Measurements from ENCODE around the gene TBX3. TPM values are rescaled to one million over a fixed set of nuclear protein-coding genes. Genes with fewer than 3 reads are reported as not detected.
A peak's percentile ranks its signal among the peaks of the same experiment; 100 is the strongest.
"Not testable (repeated sequence)": the region's sequence is repeated elsewhere in the genome, so short reads cannot be mapped to it uniquely, and the experiment has no call there.

The TBX3 gene
- polyA plus RNA-seq, 1 donor, result 71.7 TPM

- Histone ChIP-seq H3K9me3 (ENCODE audit: control insufficient read depth, low read depth, low read length) (no peaks in the 10 kb centered on the region), H3K36me3 (ENCODE audit: control insufficient read depth, insufficient read depth, low read length) (no peaks in the 10 kb centered on the region), H3K4me3 (ENCODE audit: low read length) (no peak overlapping the region), H3K27me3 (ENCODE audit: control insufficient read depth, insufficient read depth, low read length) (peaks cover 6% of the 10 kb centered on the region), H3K4me1 (ENCODE audit: control insufficient read depth, insufficient read depth, low read length) (peaks cover 6% of the 10 kb centered on the region), H3K27ac (ENCODE audit: low read length) (no peak overlapping the region)
- no CpG with 5 or more reads among the region's 7 CpGs for WGBS (ENCODE audit: insufficient coverage, low lambda C conversion rate)
- DNase-seq, result no peak
These were observed 26.2 kb upstream of the TBX3 start for GRCh38 chr12:114710151-114710550.

- Histone ChIP-seq H3K27ac (ENCODE audit: low read length) (no peak overlapping the region), H3K9me3 (ENCODE audit: control insufficient read depth, low read depth, low read length) (no peaks in the 10 kb centered on the region), H3K4me3 (ENCODE audit: low read length) (no peak overlapping the region), H3K4me1 (ENCODE audit: control insufficient read depth, insufficient read depth, low read length) (peaks cover 8% of the 10 kb centered on the region), H3K36me3 (ENCODE audit: control insufficient read depth, insufficient read depth, low read length) (no peaks in the 10 kb centered on the region), H3K27me3 (ENCODE audit: control insufficient read depth, insufficient read depth, low read length) (peaks cover 6% of the 10 kb centered on the region)
- DNase-seq, result no peak
- no CpG with 5 or more reads among the region's 9 CpGs for WGBS (ENCODE audit: insufficient coverage, low lambda C conversion rate)
These were observed 25.1 kb upstream of the TBX3 start for GRCh38 chr12:114709112-114709511.

DNA sequence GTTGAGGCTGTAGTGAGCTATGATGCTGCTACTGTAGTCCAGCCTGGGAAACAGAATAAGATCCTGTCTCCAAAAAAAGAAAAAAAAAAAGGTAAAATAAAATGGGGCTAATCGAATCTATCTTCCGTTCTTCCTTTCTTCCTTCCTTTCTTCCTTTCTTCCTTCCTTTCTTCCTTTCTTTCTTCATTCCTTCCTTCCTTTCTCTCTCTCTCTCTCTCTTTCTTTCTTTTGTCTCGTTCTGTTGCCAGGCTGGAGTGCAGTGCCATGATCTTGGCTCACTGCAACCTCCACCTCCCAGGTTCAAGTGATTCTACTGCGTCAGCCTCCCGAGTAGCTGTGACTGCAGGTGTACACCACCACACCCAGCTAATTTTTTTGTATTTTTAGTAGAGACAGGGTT lies 24.6 kb upstream of the TBX3 start:
- not testable (repeated sequence) for H3K4me3 ChIP-seq (ENCODE audit: low read length); DNase-seq; H3K27me3 ChIP-seq (ENCODE audit: control insufficient read depth, insufficient read depth, low read length); H3K36me3 ChIP-seq (ENCODE audit: control insufficient read depth, insufficient read depth, low read length); H3K27ac ChIP-seq (ENCODE audit: low read length); H3K9me3 ChIP-seq (ENCODE audit: control insufficient read depth, low read depth, low read length)
- WGBS (ENCODE audit: insufficient coverage, low lambda C conversion rate), result 100% methylated on average over 3 of the region's 5 CpGs
- peaks cover 12% of the 10 kb centered on the region for H3K4me1 ChIP-seq (ENCODE audit: control insufficient read depth, insufficient read depth, low read length)

DNA sequence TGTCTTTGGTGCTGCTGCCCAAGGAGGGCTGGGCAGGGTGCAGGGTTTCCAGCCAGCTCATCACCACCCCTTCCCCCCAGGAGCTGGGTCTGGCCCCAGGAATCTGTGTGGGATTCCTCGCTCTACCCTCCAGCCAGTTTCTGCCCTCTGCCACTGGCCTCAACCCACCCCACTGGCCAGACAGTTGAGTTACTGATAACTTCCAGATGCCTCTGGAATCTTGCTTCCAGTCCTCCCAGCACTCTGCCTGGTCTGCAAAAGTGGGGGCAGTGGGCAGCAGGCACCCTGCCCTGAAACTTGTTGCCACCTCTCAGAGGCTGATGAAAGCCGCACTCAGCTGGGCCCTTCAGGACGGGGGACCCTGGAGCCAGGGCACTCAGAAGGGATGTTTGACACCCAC lies 20.1 kb upstream of the TBX3 start:
- Histone ChIP-seq H3K4me3 (ENCODE audit: low read length) (no peak overlapping the region), H3K4me1 (ENCODE audit: control insufficient read depth, insufficient read depth, low read length) (peaks cover 14% of the 10 kb centered on the region), H3K27me3 (ENCODE audit: control insufficient read depth, insufficient read depth, low read length) (peaks cover 36% of the 10 kb centered on the region), H3K27ac (ENCODE audit: low read length) (peak overlapping the region; percentile 68), H3K36me3 (ENCODE audit: control insufficient read depth, insufficient read depth, low read length) (no peaks in the 10 kb centered on the region), H3K9me3 (ENCODE audit: control insufficient read depth, low read depth, low read length) (peaks cover 2% of the 10 kb centered on the region)
- no CpG with 5 or more reads among the region's 3 CpGs for WGBS (ENCODE audit: insufficient coverage, low lambda C conversion rate)
- DNase-seq, result no peak

- H3K4me3 ChIP-seq (ENCODE audit: low read length), result no peak overlapping the region
- WGBS (ENCODE audit: insufficient coverage, low lambda C conversion rate), result 0% methylated on average over 1 of the region's 6 CpGs
- H3K4me1 ChIP-seq (ENCODE audit: control insufficient read depth, insufficient read depth, low read length), result peaks cover 17% of the 10 kb centered on the region
- peaks cover 46% of the 10 kb centered on the region for H3K27me3 ChIP-seq (ENCODE audit: control insufficient read depth, insufficient read depth, low read length)
- H3K36me3 ChIP-seq (ENCODE audit: control insufficient read depth, insufficient read depth, low read length), result no peaks in the 10 kb centered on the region
- H3K27ac ChIP-seq (ENCODE audit: low read length), result peak overlapping the region; percentile 68
- peaks cover 4% of the 10 kb centered on the region for H3K9me3 ChIP-seq (ENCODE audit: control insufficient read depth, low read depth, low read length)
- no peak for DNase-seq
These were observed 19.1 kb upstream of the TBX3 start for GRCh38 chr12:114703060-114703493.

- Histone ChIP-seq H3K4me1 (ENCODE audit: control insufficient read depth, insufficient read depth, low read length) (peaks cover 23% of the 10 kb centered on the region), H3K27me3 (ENCODE audit: control insufficient read depth, insufficient read depth, low read length) (peaks cover 52% of the 10 kb centered on the region)
These were observed 18.5 kb upstream of the TBX3 start for GRCh38 chr12:114702462-114702861.

DNA sequence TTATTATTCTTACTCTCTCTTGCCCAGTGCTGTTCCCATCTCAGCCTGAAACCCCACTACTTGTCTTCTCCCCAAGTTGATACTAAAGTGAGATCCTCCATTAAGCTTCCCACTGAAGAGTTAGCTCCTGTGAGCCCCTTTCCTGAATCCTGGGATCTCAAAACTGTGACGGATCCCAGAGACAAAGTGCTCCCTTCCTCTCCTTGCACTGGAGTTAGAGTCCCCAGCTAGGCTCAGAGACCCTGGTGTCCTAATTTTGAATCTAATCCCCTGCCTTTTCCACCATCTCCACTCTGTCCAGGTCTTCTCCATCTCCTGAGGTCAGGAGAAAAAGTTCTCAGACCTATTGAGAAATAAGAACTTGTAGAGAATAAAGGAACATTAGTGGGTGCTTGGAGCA lies 17.6 kb upstream of the TBX3 start:
- no CpG with 5 or more reads among the region's 1 CpG for WGBS (ENCODE audit: insufficient coverage, low lambda C conversion rate)
- H3K27ac ChIP-seq (ENCODE audit: low read length), result no peak overlapping the region
- H3K4me3 ChIP-seq (ENCODE audit: low read length), result no peak overlapping the region
- no peak for DNase-seq
- peaks cover 28% of the 10 kb centered on the region for H3K4me1 ChIP-seq (ENCODE audit: control insufficient read depth, insufficient read depth, low read length)
- peaks cover 6% of the 10 kb centered on the region for H3K9me3 ChIP-seq (ENCODE audit: control insufficient read depth, low read depth, low read length)
- peaks cover 61% of the 10 kb centered on the region for H3K27me3 ChIP-seq (ENCODE audit: control insufficient read depth, insufficient read depth, low read length)
- no peaks in the 10 kb centered on the region for H3K36me3 ChIP-seq (ENCODE audit: control insufficient read depth, insufficient read depth, low read length)

More at GRCh38 chr12:114702462-114702861, 18.5 kb upstream of the TBX3 start:
- H3K4me3 ChIP-seq (ENCODE audit: low read length), result no peak overlapping the region
- no peak for DNase-seq
- H3K9me3 ChIP-seq (ENCODE audit: control insufficient read depth, low read depth, low read length), result peaks cover 6% of the 10 kb centered on the region
- H3K36me3 ChIP-seq (ENCODE audit: control insufficient read depth, insufficient read depth, low read length), result no peaks in the 10 kb centered on the region
- WGBS (ENCODE audit: insufficient coverage, low lambda C conversion rate), result 67% methylated on average over 3 of the region's 10 CpGs
- H3K27ac ChIP-seq (ENCODE audit: low read length), result no peak overlapping the region

- no peaks in the 10 kb centered on the region for H3K36me3 ChIP-seq (ENCODE audit: control insufficient read depth, insufficient read depth, low read length)
- peaks cover 9% of the 10 kb centered on the region for H3K9me3 ChIP-seq (ENCODE audit: control insufficient read depth, low read depth, low read length)
- peaks cover 28% of the 10 kb centered on the region for H3K4me1 ChIP-seq (ENCODE audit: control insufficient read depth, insufficient read depth, low read length)
- WGBS (ENCODE audit: insufficient coverage, low lambda C conversion rate), result no CpG with 5 or more reads among the region's 3 CpGs
- DNase-seq, result no peak
- H3K4me3 ChIP-seq (ENCODE audit: low read length), result no peak overlapping the region
- peaks cover 66% of the 10 kb centered on the region for H3K27me3 ChIP-seq (ENCODE audit: control insufficient read depth, insufficient read depth, low read length)
- no peak overlapping the region for H3K27ac ChIP-seq (ENCODE audit: low read length)
These were observed 17.1 kb upstream of the TBX3 start for GRCh38 chr12:114701104-114701414.

DNA sequence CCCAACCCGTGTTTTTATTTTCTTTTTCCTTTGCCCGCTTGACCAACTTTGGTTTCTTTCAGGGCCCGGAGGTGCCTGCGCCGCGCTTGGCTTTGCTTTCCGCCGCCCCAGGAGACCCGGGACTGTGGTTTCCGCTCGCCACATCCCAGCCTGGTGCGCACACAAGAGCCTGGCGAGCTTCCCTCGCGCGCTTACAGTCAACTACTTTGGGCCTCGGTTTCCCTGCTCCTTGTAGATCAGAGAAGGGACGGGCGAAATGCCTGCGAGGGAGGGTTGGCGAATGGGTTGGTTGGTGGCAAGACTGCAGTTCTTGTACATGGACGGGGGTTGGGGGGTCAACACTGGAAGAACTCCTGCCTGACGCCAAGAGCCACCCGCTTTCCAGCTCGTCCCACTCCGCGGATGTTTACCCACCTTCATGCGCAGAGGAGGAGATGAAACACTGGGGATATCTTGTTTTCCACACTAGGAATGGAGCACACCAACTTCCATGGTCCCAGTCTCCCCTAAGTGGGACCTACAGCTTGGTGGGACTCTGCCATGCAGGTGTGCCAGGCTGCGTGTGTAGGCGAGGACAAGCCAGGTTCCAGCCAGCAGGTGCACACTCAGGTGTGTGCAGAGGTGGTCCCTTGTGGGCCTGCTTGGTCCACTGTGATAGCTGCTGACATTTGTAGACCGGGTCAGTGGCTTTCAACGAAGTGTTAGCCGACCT lies 16.6 kb upstream of the TBX3 start:
- Histone ChIP-seq H3K36me3 (ENCODE audit: control insufficient read depth, insufficient read depth, low read length) (no peaks in the 10 kb centered on the region), H3K9me3 (ENCODE audit: control insufficient read depth, low read depth, low read length) (peaks cover 9% of the 10 kb centered on the region), H3K27ac (ENCODE audit: low read length) (no peak overlapping the region), H3K4me1 (ENCODE audit: control insufficient read depth, insufficient read depth, low read length) (peaks cover 28% of the 10 kb centered on the region), H3K27me3 (ENCODE audit: control insufficient read depth, insufficient read depth, low read length) (peaks cover 71% of the 10 kb centered on the region), H3K4me3 (ENCODE audit: low read length) (no peak overlapping the region)
- DNase-seq, result no peak
- WGBS (ENCODE audit: insufficient coverage, low lambda C conversion rate), result no CpG with 5 or more reads among the region's 33 CpGs

- no CpG with 5 or more reads among the region's 6 CpGs for WGBS (ENCODE audit: insufficient coverage, low lambda C conversion rate)
- Histone ChIP-seq H3K27ac (ENCODE audit: low read length) (no peak overlapping the region), H3K4me1 (ENCODE audit: control insufficient read depth, insufficient read depth, low read length) (peaks cover 22% of the 10 kb centered on the region), H3K36me3 (ENCODE audit: control insufficient read depth, insufficient read depth, low read length) (no peaks in the 10 kb centered on the region), H3K27me3 (ENCODE audit: control insufficient read depth, insufficient read depth, low read length) (peaks cover 90% of the 10 kb centered on the region), H3K4me3 (ENCODE audit: low read length) (peak overlapping the region; percentile 33), H3K9me3 (ENCODE audit: control insufficient read depth, low read depth, low read length) (peaks cover 9% of the 10 kb centered on the region)
- no peak for DNase-seq
These were observed 14.7 kb upstream of the TBX3 start for GRCh38 chr12:114698566-114699163.
